ENCODE data around the gene TRPM5. TPM values are rescaled to one million over a fixed set of nuclear protein-coding genes. Genes with fewer than 3 reads are reported as not detected.

The TRPM5 gene
- total RNA-seq, 2 experiments from 2014 or later: not detected

- no peak for TF ChIP-seq EZH2phosphoT487 (IDR thresholded peaks at IDR 0.05; ENCODE audit: borderline replicate concordance, low read depth, low read length)
- TF ChIP-seq, protein P1, sequence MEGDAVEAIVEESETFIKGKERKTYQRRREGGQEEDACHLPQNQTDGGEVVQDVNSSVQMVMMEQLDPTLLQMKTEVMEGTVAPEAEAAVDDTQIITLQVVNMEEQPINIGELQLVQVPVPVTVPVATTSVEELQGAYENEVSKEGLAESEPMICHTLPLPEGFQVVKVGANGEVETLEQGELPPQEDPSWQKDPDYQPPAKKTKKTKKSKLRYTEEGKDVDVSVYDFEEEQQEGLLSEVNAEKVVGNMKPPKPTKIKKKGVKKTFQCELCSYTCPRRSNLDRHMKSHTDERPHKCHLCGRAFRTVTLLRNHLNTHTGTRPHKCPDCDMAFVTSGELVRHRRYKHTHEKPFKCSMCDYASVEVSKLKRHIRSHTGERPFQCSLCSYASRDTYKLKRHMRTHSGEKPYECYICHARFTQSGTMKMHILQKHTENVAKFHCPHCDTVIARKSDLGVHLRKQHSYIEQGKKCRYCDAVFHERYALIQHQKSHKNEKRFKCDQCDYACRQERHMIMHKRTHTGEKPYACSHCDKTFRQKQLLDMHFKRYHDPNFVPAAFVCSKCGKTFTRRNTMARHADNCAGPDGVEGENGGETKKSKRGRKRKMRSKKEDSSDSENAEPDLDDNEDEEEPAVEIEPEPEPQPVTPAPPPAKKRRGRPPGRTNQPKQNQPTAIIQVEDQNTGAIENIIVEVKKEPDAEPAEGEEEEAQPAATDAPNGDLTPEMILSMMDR (conservative IDR thresholded peaks at IDR 0.05; ENCODE audit: low read length): no peak
- H3K36me3 ChIP-seq (ENCODE audit: insufficient read depth, low read length): no peaks in the 10 kb centered on the region
- H2AFZ ChIP-seq (ENCODE audit: low read length): peak overlapping the region; percentile 82
- DNase-seq (ENCODE audit: low spot score): no peak
- H3K4me3 ChIP-seq (ENCODE audit: low read depth, low read length, poor library complexity, severe bottlenecking): peak overlapping the region; percentile 41
- H3K9me2 ChIP-seq (ENCODE audit: insufficient read depth, low read length): no peaks in the 10 kb centered on the region
- CTCF ChIA-PET (ENCODE audit: unreplicated experiment): no interaction called here
- POLR2A ChIA-PET: no interaction called here
- no peaks in the 10 kb centered on the region for H3K79me2 ChIP-seq (ENCODE audit: insufficient read depth, low read depth, low read length)
- intact Hi-C loops (cut with micrococcal nuclease; ENCODE audit: unreplicated experiment): no loop called here
- peak overlapping the region; percentile 38 for H3K4me2 ChIP-seq (ENCODE audit: low read length)
- no peaks in the 10 kb centered on the region for H4K20me1 ChIP-seq (ENCODE audit: insufficient read depth, low read length)
- no TSS peak for BruUV-seq (replicated peaks)
- no peaks in the 10 kb centered on the region for H3K9me3 ChIP-seq (ENCODE audit: low read length)
- H3K4me1 ChIP-seq (ENCODE audit: insufficient read depth, low read length, poor library complexity, severe bottlenecking): peaks cover 21% of the 10 kb centered on the region
- no peak overlapping the region for H3K27ac ChIP-seq (ENCODE audit: low read depth, low read length, poor library complexity, severe bottlenecking)
These were observed 3.1 kb upstream of the TRPM5 start for GRCh38 chr11:2447253-2447950.

- peaks cover 21% of the 10 kb centered on the region for H3K4me1 ChIP-seq (ENCODE audit: insufficient read depth, low read length, poor library complexity, severe bottlenecking)
- H3K79me2 ChIP-seq (ENCODE audit: insufficient read depth, low read depth, low read length): no peaks in the 10 kb centered on the region
These were observed 2.4 kb upstream of the TRPM5 start for GRCh38 chr11:2446590-2447252.

More at GRCh38 chr11:2446590-2447252, 2.4 kb upstream of the TRPM5 start:
- TF ChIP-seq, protein P1 (conservative IDR thresholded peaks at IDR 0.05; ENCODE audit: low read length): no peak
- TF ChIP-seq EZH2phosphoT487 (IDR thresholded peaks at IDR 0.05; ENCODE audit: borderline replicate concordance, low read depth, low read length): no peak
- intact Hi-C loops (cut with micrococcal nuclease; ENCODE audit: unreplicated experiment): no loop called here
- peak overlapping the region; percentile 82 for H2AFZ ChIP-seq (ENCODE audit: low read length)
- CTCF ChIA-PET (ENCODE audit: unreplicated experiment): no interaction called here
- POLR2A ChIA-PET: no interaction called here
- peak; percentile 64 for DNase-seq (ENCODE audit: low spot score)
- H4K20me1 ChIP-seq (ENCODE audit: insufficient read depth, low read length): no peaks in the 10 kb centered on the region
- no peak overlapping the region for H3K27ac ChIP-seq (ENCODE audit: low read depth, low read length, poor library complexity, severe bottlenecking)
- H3K4me3 ChIP-seq (ENCODE audit: low read depth, low read length, poor library complexity, severe bottlenecking): peak overlapping the region; percentile 41
- no peaks in the 10 kb centered on the region for H3K9me3 ChIP-seq (ENCODE audit: low read length)
- peak overlapping the region; percentile 38 for H3K4me2 ChIP-seq (ENCODE audit: low read length)
- no peaks in the 10 kb centered on the region for H3K9me2 ChIP-seq (ENCODE audit: insufficient read depth, low read length)
- BruUV-seq (replicated peaks): no TSS peak
- no peaks in the 10 kb centered on the region for H3K36me3 ChIP-seq (ENCODE audit: insufficient read depth, low read length)

Data from OCI-LY7 (cell line).